ENCODE measurements around the gene MYOD1.

GRCh38 chr11:17720796-17721171 is 1.4 kb downstream of the MYOD1 start:
- TF ChIP-seq EZH2phosphoT487 (IDR thresholded peaks at IDR 0.05; ENCODE audit: low read length) (no peak), CTCF (IDR thresholded peaks at IDR 0.05; ENCODE audit: low read length) (no peak), EZH2 (optimal IDR thresholded peaks at IDR 0.05; ENCODE audit: low read depth, low read length) (no peak)
